Measurements from ENCODE around the gene EYS. TPM values are rescaled to one million over a fixed set of nuclear protein-coding genes. Genes with fewer than 3 reads are reported as not detected.

Gene EYS
- total RNA-seq, 1 donor from 2014 or later, result not detected

DNA sequence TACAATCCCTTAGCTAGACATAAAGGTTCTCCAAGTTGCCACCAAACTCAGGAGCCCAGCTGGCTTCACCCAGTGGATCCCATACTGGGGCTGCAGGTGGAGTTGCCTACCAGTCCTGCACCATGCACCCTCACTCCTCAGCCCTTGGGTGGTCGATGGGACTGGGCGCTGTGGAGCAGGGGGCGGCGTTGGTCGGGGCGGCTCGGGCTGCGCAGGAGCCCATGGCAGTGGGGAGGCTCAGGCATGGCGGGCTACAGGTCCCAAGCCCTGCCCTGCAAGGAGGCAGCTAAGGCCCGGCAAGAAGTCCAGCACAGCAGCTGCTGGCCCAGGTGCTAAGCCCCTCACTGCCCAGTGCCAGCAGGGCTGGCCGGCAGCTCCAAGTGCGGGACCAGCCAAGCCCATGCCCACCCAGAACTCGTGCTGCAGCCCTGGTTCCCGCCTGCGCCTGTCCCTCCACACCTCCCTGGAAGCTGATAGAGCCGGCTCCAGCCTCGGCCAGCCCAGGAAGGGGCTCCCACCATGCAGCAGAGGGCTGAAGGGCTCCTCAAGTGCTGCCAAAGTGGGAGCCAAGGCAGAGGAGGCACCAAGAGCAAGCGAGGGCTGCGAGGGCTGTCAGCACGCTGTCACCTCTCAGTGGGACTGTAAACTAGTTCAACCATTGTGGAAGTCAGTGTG lies 1159.3 kb downstream of the EYS start:
- no peak overlapping the region for H3K4me3 ChIP-seq (ENCODE audit: low read depth, low read length)
- no peaks in the 10 kb centered on the region for H3K36me3 ChIP-seq (ENCODE audit: control insufficient read depth, insufficient read depth, low read length)
- no peaks in the 10 kb centered on the region for H3K27me3 ChIP-seq (ENCODE audit: control insufficient read depth, insufficient read depth, low read length)
- no peak for DNase-seq (ENCODE audit: low read depth)
- TF ChIP-seq, protein P1, sequence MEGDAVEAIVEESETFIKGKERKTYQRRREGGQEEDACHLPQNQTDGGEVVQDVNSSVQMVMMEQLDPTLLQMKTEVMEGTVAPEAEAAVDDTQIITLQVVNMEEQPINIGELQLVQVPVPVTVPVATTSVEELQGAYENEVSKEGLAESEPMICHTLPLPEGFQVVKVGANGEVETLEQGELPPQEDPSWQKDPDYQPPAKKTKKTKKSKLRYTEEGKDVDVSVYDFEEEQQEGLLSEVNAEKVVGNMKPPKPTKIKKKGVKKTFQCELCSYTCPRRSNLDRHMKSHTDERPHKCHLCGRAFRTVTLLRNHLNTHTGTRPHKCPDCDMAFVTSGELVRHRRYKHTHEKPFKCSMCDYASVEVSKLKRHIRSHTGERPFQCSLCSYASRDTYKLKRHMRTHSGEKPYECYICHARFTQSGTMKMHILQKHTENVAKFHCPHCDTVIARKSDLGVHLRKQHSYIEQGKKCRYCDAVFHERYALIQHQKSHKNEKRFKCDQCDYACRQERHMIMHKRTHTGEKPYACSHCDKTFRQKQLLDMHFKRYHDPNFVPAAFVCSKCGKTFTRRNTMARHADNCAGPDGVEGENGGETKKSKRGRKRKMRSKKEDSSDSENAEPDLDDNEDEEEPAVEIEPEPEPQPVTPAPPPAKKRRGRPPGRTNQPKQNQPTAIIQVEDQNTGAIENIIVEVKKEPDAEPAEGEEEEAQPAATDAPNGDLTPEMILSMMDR (IDR thresholded peaks at IDR 0.05; ENCODE audit: insufficient read depth, low read length, poor library complexity, severe bottlenecking), result no peak

DNA sequence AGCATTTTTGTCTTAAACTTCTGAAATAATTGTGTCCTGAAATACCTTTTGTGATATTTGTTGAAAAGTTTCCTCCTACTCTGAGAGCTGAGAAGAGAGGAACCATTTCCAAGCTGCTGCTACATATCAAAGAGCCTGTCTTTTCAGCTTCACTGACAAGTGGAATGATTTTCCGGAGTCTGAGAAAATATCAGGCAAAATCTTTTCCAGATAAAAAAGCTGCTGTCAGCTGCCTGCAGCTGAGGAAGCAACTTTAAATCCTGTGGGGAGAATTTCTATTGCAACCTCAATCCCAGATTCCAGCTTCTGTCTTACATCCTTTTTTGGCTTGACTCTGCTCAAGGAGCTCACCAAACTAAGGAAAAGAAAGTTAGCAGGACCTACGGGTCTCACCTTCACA lies 1167.1 kb downstream of the EYS start:
- H3K27me3 ChIP-seq (ENCODE audit: control insufficient read depth, insufficient read depth, low read length), result no peaks in the 10 kb centered on the region
- no peaks in the 10 kb centered on the region for H3K36me3 ChIP-seq (ENCODE audit: control insufficient read depth, insufficient read depth, low read length)
- H3K4me3 ChIP-seq (ENCODE audit: low read depth, low read length), result no peak overlapping the region
- TF ChIP-seq, protein P1 (IDR thresholded peaks at IDR 0.05; ENCODE audit: insufficient read depth, low read length, poor library complexity, severe bottlenecking), result no peak
- DNase-seq (ENCODE audit: low read depth), result no peak

DNA sequence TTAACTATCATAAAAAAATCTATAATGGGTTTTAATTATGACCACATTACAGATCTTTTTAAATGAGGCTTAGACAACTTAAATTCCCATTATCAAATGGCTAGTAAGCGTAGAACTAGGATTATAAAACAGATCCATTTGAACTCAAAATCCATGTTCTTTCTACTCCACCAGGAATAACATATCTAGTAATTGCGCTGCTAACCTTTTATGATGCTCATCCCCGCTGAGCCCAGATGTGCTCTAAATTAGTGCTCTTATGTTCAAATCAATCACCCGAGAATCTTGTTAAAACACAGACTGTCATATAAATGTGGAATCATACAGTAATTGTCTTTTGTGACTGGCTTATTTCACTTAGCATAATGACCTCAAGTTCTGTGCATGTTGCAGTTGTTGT lies 1168.3 kb downstream of the EYS start:
- H3K4me3 ChIP-seq (ENCODE audit: low read depth, low read length), result no peak overlapping the region
- H3K27me3 ChIP-seq (ENCODE audit: control insufficient read depth, insufficient read depth, low read length), result no peaks in the 10 kb centered on the region
- TF ChIP-seq, protein P1 (IDR thresholded peaks at IDR 0.05; ENCODE audit: insufficient read depth, low read length, poor library complexity, severe bottlenecking), result no peak
- no peak for DNase-seq (ENCODE audit: low read depth)
- H3K36me3 ChIP-seq (ENCODE audit: control insufficient read depth, insufficient read depth, low read length), result no peaks in the 10 kb centered on the region

DNA sequence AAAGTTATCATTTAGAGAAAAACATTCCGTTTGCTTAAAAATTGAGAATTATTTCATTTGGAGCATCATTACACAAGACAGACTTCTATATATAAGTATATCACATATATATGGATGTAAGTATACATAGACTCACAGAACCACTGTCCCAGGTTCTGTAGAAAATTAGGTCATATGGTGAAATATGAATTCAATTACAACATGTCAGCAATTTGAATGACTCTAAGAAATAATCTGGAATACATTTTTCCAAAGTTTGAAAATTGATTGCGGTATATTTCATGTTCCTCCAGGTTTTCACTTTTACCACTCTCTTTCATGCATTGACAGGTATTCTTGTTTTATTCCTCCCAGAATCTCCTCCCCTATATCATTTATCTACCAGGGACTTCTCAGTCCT lies 1179.1 kb downstream of the EYS start:
- DNase-seq (ENCODE audit: low read depth), result no peak
- Histone ChIP-seq H3K36me3 (ENCODE audit: control insufficient read depth, insufficient read depth, low read length) (no peaks in the 10 kb centered on the region), H3K4me3 (ENCODE audit: low read depth, low read length) (no peak overlapping the region), H3K27me3 (ENCODE audit: control insufficient read depth, insufficient read depth, low read length) (no peaks in the 10 kb centered on the region)
- TF ChIP-seq, protein P1 (IDR thresholded peaks at IDR 0.05; ENCODE audit: insufficient read depth, low read length, poor library complexity, severe bottlenecking), result no peak

DNA sequence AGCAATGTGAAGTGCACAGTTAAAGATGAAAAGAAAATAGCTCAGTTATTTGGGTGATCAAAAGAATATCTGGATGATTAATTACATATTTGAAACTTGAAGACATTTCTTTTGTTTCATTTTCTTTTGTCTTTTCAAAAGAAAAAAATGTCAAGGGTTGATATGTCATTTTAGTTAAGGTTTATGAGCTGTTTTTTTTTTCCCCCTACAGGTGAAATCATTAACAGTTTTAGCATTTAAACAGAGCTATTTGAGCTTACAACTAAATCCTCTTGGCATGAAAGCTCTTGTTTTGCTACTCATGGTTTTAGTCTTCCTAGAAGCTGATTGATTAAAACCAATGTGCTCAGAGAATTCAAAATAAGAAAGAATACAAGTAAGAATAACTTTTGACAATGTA lies 1184.2 kb downstream of the EYS start:
- Histone ChIP-seq H3K36me3 (ENCODE audit: control insufficient read depth, insufficient read depth, low read length) (no peaks in the 10 kb centered on the region), H3K4me3 (ENCODE audit: low read depth, low read length) (no peak overlapping the region), H3K27me3 (ENCODE audit: control insufficient read depth, insufficient read depth, low read length) (no peaks in the 10 kb centered on the region)
- TF ChIP-seq, protein P1 (IDR thresholded peaks at IDR 0.05; ENCODE audit: insufficient read depth, low read length, poor library complexity, severe bottlenecking), result no peak
- no peak for DNase-seq (ENCODE audit: low read depth)

DNA sequence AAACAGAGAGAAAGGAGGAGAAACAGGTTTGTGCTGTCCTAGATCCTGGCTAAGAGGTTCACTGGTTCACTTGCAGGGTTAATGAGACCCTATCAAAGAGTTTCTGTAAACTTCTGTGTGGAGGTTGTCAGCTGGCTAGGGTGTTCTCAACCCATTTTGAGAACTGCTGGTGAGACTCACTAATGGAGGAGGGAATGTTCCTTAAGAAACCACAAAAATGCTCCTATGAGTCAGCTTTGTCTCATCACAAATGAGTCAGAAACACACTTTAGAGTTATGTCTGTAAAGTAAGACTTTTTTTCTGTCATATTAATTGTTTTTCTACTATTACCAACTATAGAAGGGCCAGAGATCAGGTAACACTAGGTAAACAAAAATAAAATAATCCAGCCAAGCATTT lies 1187.0 kb downstream of the EYS start:
- no peaks in the 10 kb centered on the region for H3K27me3 ChIP-seq (ENCODE audit: control insufficient read depth, insufficient read depth, low read length)
- no peak overlapping the region for H3K4me3 ChIP-seq (ENCODE audit: low read depth, low read length)
- TF ChIP-seq, protein P1 (IDR thresholded peaks at IDR 0.05; ENCODE audit: insufficient read depth, low read length, poor library complexity, severe bottlenecking), result no peak
- no peaks in the 10 kb centered on the region for H3K36me3 ChIP-seq (ENCODE audit: control insufficient read depth, insufficient read depth, low read length)
- DNase-seq (ENCODE audit: low read depth), result peak; percentile 93

Measured in kidney epithelial cell (primary cell).